K562 (cell line): ENCODE measurements around the gene PPARGC1A.

ENCODE experiments used
- BRCA1 ChIP-seq, 2 experiments: fragments of 450-650 bp in 1 of 2; sonication (generic) in 1 of 2; formaldehyde crosslinking in 1 of 2; IDR thresholded peaks; 2 replicates each; pipeline versions ENCODE4 v1.5.0 to v1.6.1; 2017 to 2020; ENCODE audit warnings: mild to moderate bottlenecking in 1 of 2, missing genetic modification reagents in 1 of 2
- ELK1 ChIP-seq: sonication (generic); formaldehyde crosslinking; IDR thresholded peaks from 2 replicates; pipeline ENCODE4 v1.8.1; 2022; ENCODE audit warnings: missing genetic modification reagents
- EZH2 ChIP-seq: IDR thresholded peaks from 2 replicates; pipeline ENCODE4 v1.6.1; 2012; ENCODE audit warnings: low read depth, mild to moderate bottlenecking, inconsistent platforms, low read length, borderline replicate concordance
- HDAC8 ChIP-seq: fragments of 450-650 bp; IDR thresholded peaks from 2 replicates; pipeline ENCODE4 v1.6.1; 2016; ENCODE audit warnings: mild to moderate bottlenecking, missing genetic modification characterization, moderate library complexity, missing compliant biosample characterization
- ILK ChIP-seq: fragments of 450-650 bp; IDR thresholded peaks from 2 replicates; pipeline ENCODE4 v1.6.1; 2016; ENCODE audit warnings: missing genetic modification characterization, low read depth, mild to moderate bottlenecking, missing compliant biosample characterization, moderate library complexity, borderline replicate concordance
- KDM1A ChIP-seq, 2 experiments: fragments of 450-650 bp; IDR thresholded peaks; 2 replicates each; pipeline ENCODE4 v1.6.1; 2016; ENCODE audit warnings: mild to moderate bottlenecking in 2 of 2
- RBM39 ChIP-seq: fragments of 200-400 bp; formaldehyde crosslinking; optimal IDR thresholded peaks from 2 replicates; pipeline ENCODE3; 2018; ENCODE audit warnings: low read depth, low read length
- ZNF217 ChIP-seq: sonication (generic); formaldehyde crosslinking; IDR thresholded peaks from 2 replicates; pipeline ENCODE4 v1.8.0; 2022; ENCODE audit warnings: mild to moderate bottlenecking, missing genetic modification reagents
- TF ChIP-seq, protein P1 (sequence below), 3 experiments: IDR thresholded peaks in 2 of 3; conservative IDR thresholded peaks in 1 of 3; 2 replicates each; pipeline ENCODE4 v1.5.1; 2011 to 2012; ENCODE audit warnings: low read length in 3 of 3, mild to moderate bottlenecking in 3 of 3, control low read depth in 2 of 3, improper control_type of control experiment in 1 of 3, inconsistent platforms in 1 of 3, low read depth in 1 of 3, mixed read lengths in 1 of 3, moderate library complexity in 1 of 3; ENCODE audit not compliant: insufficient read depth in 2 of 3

DNA sequence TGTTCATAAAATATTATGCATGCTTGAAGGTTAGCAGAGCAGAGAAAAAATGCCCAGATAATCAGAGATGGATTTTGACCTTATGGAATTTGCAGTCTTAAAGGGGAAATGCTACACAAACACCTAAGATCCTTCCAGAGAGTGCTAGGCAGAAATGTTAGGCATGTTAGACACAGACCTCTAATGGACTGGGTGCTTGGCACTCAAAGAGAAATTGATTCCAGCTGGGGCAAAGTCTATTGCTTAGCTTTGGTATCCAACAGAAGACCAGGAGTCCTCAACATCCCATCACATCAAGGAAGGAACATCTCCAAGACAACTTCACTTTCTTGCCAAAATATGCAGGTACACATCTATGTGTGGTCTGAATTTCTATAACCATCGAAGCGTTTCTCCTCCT, 32.2 kb upstream of the PPARGC1A start:
- TF ChIP-seq ILK (no peak), BRCA1 (IDR thresholded peaks at IDR 0.05) (no peak), BRCA1 (CRISPR knock-in tag; IDR thresholded peaks at IDR 0.05) (no peak), HDAC8 (tag) (no peak), KDM1A (IDR thresholded peaks at IDR 0.05) (no peak), EZH2 (no peak), RBM39 (no peak), ZNF217 (CRISPR knock-in tag) (no peak), ELK1 (CRISPR knock-in tag) (no peak)
- TF ChIP-seq, protein P1, sequence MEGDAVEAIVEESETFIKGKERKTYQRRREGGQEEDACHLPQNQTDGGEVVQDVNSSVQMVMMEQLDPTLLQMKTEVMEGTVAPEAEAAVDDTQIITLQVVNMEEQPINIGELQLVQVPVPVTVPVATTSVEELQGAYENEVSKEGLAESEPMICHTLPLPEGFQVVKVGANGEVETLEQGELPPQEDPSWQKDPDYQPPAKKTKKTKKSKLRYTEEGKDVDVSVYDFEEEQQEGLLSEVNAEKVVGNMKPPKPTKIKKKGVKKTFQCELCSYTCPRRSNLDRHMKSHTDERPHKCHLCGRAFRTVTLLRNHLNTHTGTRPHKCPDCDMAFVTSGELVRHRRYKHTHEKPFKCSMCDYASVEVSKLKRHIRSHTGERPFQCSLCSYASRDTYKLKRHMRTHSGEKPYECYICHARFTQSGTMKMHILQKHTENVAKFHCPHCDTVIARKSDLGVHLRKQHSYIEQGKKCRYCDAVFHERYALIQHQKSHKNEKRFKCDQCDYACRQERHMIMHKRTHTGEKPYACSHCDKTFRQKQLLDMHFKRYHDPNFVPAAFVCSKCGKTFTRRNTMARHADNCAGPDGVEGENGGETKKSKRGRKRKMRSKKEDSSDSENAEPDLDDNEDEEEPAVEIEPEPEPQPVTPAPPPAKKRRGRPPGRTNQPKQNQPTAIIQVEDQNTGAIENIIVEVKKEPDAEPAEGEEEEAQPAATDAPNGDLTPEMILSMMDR (IDR thresholded peaks at IDR 0.05 in 2 of 3, conservative IDR thresholded peaks at IDR 0.05 in 1 of 3; ENCODE audit: insufficient read depth in 2 of 3, low read depth in 1 of 3, low read length in 3 of 3) = no peak
